GM19468 (cell line): Measurements from ENCODE around the gene LENG1.

Experiments used
- ATAC-seq: cut with Tn5 transposase; IDR thresholded peaks from one replicate; pipeline ENCODE4 v1.9.1; 2021; ENCODE audit warnings: mild to moderate bottlenecking, moderate library complexity, moderate number of reproducible peaks; ENCODE audit not compliant: unreplicated experiment; ENCODE audit errors: extremely low read depth

LENG1 gene

DNA sequence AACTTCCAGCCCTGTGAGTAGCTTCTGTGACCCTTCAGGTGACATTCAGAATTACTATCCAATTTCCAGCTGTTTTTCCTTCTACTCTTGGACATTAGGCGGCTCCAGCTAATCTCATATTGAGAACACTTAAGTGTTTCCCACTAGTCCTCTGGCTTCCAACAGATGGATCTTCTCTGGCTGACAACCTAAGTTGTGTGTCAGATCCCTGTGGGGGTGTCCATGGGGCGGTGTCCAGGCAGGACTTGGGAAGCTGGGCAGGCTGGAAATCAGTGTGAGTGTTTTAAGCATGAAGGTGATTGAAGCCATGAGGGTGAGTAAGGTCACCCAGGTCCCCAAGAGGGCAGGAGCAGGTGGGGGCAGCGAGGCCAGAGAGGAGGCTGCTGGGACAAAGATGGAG is 11.8 kb downstream of the LENG1 start:
- no peak for ATAC-seq

DNA sequence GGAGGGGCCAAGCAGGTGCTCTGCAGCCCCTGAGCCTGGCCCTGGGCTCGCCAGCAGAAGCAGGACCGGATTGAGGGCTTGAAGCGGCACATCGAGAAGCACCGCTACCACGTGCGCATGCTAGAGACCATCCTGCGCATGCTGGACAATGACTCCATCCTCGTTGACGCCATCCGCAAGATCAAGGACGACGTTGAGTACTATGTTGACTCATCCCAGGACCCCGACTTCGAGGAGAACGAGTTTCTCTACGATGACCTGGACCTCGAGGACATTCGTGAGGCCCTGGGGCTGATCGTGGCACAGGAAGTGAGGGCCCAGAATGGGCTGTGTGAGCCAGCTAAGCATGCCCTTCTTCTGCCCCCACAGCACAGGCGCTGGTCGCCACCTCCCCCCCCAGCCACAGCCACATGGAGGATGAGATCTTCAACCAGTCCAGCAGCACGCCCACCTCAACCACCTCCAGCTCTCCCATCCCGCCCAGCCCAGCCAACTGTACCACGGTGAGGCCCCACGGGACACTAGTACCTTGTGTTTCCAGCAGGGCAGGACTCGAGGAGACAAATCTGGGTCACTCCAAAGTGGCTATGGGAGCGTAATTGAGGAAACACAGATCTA is 13.9 kb downstream of the LENG1 start:
- no peak for ATAC-seq

DNA sequence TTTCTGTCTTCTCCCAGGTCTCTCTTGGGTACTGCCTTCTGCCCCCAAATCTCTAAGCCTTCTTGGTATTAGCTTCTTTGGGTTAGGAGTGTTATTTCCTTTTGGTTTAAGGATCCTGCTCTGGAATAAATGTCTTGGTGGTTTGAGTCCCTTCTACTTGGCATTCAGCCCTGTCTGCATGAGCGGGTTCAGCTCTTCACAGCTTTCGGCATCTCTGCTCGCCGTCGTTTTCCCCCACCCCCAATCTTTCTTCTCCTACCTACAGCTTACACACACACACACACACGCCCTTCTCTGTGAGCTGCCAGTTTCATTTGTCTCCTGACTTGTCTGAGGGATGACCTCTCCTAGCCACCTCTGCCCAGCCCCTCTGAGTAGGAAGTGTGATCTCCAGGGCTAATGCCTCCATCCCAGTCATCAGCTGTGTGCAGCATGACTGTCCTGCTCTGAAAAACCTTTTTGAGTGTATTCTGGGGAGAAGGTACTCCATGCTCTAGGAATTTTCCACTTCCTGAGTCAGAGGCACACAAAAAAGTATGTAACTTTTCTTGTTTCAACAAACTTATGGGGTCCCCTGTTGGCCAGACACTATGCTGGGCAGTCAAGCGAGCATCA is 17.2 kb downstream of the LENG1 start:
- ATAC-seq: no peak

DNA sequence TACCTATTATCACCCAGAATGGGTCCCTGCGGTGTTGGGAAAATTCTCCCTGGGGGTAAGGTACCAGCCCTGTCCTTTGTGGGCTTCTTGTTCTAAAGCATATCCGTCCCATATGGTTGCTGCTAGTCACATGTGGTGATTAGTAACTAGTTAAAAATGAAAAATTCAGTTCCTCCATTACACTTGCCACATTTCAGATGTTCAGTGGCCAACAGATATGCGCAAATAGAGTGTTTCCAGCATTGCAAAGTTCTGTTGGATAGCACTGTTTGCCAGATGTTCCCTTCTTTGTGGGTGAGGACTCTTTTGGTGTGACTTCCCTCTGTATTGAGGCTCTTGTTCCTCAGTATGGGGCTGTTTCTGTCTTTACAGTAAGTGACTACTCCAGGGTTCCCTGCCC is 18.2 kb downstream of the LENG1 start:
- ATAC-seq: no peak

DNA sequence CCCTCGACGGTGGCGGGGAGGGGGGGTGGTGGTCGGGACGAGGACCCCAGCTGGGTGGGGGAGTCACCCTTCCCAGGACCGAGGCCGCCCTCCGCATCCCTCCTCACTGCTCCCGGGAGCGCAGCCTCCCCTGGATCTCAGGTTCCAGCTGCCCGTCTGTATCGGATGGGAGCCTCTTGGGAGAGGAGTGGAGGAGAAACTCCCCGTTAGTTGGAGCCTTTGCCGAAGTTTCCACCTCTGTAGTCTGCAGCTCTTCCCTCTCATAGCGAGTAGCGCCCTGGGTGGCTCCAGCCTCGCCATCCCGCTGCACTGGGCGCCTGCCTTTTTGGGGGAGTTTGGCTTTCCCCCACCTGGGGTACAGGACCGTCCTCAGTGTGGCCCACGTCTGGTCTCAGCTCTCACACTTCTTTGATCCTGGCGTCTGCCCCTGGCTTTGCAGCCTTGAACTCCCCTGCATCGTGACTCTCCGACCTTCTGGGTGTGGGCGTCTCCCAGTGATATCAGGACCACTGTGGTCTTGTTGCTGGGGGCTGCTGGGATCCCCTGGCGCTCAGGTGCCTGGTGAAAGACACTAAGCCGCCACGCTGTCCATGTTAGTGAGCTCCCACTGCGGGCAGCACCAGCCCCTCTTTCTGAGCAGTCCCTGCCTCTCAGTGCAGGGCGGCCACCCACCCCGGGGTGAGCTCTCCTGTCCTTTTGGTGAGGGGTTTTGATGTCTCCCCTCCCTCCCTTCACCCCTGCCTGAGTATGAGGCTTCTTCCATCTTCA is 20.8 kb downstream of the LENG1 start:
- no peak for ATAC-seq

DNA sequence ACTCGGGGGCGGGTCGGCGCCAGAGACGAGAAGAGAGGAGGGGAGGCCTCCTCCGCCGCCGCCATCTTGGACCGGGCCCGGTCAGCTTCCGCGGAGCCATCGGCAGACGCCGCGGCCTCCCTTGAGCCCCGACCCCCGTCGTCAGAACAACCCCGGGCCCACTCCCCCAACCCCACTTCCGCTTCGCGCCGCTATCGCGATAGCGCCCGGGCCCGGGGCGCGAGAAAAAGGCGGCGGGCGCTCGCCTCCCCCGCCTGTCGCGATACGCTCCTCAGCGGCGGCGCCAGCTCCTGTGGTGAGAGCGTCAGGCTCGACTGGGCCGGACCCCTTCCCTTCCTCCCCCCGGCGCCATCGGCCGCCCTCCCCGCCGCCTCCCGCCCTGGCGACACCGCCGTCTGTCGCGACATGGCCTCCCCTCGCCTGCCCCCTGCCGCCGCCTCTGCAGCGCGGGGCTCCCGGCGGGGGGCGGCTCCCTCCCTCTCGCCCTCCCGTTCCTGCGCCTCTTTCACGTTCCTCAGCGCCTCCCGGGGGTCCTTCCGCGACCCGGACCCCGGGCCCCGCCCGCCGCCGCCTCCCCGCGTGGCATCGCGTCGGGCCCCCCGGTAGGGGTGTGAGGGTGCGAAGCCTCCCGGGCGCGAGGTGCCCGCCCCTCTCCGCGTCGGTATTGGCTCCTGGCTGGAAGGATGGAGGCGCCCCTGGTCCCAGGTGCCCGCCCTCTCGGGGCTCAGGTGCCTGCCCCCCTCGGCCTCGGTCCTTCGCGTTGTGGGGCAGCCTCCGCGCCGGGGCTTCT is 21.6 kb downstream of the LENG1 start, which contains the start of gene CNOT3:
CNOT3 (plus strand) TSS at position 64 of the 790 bp plus-strand sequence. CDS start 5,217 bp downstream, outside the sequence.
- no peak for ATAC-seq

DNA sequence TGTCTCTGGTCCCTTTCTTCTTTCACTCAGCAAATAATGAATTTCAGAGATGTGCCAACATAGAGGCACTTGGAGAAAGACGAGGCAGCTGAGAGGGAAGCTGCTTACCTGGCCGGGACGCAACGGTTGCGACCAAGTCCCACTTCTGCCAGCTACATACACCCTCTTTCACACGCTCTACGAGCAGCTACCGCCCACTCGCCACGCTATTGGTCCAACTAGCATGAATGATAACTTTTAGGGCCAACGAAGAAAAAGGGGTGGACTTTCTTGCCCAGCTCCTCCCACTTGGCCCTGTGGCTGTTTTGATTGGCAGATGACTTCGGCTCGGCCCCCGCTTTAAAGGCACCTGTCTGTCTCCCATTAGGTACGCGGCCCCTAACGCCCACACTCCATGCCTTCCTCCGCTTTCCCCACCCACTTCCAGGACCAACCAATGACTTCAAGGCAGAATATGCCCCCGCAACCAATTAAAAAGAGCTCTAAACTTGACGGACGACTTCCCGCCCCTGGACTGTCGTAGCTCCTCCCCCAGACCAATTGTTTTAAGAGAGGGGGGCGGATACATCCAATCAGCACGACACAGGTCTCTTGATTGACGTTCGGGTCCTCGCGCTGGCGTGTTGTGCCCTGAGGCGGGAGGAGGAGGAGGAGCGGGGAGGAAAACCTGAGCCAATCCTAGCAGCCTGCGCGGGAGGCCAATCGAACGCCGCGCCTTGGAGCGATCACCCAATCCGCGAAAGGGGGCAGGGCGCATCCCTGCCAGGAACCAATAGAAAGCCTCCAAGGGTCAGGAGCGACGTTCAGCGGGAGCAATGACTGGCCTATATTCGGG is 22.4 kb downstream of the LENG1 start:
- peak; percentile 68 for ATAC-seq

DNA sequence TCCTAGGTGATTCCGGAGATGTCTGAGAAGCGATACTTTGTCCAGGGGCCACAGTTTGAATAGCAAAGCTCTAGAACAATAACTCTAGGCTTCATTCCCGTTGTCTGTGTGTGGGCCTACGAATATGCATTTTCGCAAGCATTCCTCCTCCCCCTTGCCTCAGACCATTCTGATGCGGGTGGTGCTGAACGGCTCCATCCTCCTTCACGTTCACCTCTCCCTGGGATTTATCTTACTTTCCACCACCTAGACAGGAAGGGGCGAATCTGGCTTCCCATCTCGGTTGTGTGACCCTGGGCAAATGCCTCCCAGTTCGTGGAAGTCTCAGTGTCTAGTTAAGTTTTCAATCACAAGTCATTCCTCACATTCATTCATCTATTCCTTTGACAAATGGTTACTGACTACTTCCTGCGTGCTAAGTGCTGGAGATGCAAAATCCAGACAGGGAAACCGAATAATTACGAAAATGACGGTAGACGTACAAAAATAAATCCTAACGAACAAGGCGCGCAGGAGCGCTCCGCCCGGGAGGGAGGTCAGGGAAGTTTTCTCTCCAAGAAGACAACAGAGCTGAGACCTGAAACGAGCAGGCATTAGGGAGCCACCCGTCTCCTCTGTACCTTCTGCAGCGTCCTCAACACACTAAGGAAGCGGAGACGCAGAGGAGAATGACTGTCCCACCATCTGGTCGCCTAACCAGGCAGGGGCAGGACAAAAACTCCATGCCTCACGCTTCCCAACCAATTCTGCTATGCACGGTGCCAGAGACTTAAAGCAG is 23.2 kb downstream of the LENG1 start:
- no peak for ATAC-seq

DNA sequence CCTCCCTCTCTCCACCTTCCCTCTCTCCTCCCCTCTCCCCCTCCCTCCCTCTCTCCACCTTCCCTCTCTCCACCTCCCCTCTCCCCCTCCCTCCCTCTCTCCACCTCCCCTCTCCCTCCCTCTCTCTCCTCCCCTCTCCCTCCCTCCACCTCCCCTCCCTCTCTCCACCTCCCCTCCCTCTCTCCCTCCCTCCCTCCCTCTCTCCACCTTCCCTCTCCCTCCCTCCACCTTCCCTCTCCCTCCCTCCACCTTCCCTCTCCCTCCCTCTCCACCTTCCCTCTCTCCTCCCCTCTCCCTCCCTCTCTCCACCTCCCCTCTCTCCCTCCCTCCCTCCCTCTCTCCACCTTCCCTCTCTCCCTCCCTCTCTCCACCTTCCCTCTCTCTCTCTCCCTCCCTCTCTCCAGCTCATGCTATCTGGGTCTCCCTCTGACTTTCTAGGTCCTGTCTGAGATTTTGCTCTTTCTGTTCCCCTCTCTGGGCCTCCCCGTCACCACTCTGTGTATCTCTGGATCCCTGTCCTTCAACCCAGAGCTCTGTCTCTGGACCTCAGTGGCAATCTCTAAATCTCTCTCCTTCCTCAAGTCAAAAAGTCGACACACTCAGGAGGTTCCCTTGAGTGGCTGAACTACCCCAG is 25.4 kb downstream of the LENG1 start:
- ATAC-seq: no peak

DNA sequence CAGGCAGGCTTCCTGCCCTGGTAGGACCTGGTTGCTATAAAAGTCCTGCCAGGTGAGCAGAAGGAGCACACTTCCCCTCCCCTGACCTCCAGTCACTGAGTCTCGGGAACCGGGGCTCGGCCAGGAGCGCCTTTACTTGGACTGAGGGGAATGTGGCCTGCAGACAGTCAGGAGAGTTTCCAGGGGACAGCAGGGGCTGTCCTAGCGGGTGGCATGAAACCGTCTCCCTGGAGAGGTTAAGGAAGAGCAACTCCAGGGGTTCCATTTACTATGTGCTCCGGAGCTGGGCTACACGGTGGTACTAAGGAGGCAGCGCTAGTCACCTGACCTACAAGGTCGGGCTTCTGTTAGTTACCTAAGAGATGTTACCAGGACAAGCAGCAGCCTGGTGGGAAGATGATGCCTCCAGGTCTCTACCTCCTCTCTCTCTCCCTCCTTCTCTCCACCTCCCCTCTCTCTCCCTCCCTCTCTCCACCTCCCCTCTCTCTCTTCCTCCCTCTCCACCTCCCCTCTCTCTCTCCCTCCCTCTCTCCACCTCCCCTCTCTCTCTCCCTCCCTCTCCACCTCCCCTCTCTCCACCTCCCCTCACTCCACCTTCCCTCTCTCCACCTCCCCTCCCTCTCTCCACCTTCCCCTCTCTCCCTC is 26.1 kb downstream of the LENG1 start:
- no peak for ATAC-seq

DNA sequence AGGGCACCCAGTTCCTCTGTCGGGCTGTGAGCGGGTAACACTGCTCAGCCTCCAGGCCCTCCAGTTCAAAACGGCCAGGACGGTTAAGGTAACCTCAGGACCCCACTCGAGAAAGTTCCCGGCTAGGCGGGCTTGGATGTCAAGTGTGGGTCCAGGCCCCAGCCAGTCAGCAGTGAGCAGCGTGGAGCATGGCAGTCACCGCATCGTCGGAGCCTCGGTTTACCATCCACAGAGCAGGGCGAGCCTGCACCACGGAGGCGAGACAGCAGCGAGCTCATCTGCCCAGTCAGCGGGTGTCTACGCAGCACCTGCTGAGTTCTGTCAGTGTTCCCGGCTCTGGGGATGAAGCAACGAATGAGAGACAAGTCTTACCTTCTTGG is 29.9 kb downstream of the LENG1 start:
- no peak for ATAC-seq

DNA sequence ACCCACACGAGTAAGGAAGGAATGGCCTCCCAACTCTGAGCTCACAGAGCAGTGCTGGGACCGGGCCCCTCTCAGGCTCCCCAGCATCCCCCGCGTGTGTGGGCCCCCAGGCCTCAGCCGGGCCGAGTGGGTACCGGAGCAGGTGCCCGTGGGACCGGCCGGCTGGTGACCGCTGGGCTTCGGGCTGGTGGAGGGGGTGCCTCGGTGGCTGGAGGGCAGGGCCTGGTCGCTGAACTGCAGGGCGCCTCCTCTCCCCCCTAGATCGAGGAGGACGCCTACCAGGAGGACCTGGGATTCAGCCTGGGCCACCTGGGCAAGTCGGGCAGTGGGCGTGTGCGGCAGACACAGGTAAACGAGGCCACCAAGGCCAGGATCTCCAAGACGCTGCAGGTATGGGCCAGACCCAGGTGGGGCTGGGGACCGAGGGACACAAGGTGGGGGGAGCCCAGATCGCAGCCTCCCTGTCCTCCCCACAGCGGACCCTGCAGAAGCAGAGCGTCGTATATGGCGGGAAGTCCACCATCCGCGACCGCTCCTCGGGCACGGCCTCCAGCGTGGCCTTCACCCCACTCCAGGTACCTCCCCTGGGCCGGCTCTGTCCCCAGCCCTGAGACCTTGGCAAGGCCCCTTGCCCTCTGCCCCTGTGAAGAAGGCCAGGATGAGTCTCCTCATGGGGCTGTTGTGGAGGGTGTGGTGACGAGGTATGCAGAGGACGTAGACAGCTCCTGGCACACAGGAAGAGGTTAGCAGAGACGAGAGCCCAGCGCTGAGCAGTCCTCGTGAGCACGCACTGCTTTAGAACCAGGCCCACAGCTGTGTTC is 30.5 kb downstream of the LENG1 start:
- no peak for ATAC-seq

DNA sequence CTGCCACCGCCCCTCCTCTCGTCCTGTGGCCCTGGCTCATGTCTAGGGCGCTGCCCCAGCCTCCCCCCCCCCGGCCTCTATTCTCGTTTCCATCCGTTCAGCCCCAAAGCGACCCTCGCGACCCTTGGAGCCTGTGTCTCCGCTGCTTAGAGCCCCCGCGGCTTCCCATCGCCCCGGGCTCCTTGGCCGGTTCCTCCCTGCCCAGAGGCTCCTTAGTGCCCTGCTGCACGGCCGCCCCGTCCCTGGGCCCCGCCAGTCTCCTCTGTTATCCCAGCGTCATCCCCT is 31.1 kb downstream of the LENG1 start:
- ATAC-seq: no peak

DNA sequence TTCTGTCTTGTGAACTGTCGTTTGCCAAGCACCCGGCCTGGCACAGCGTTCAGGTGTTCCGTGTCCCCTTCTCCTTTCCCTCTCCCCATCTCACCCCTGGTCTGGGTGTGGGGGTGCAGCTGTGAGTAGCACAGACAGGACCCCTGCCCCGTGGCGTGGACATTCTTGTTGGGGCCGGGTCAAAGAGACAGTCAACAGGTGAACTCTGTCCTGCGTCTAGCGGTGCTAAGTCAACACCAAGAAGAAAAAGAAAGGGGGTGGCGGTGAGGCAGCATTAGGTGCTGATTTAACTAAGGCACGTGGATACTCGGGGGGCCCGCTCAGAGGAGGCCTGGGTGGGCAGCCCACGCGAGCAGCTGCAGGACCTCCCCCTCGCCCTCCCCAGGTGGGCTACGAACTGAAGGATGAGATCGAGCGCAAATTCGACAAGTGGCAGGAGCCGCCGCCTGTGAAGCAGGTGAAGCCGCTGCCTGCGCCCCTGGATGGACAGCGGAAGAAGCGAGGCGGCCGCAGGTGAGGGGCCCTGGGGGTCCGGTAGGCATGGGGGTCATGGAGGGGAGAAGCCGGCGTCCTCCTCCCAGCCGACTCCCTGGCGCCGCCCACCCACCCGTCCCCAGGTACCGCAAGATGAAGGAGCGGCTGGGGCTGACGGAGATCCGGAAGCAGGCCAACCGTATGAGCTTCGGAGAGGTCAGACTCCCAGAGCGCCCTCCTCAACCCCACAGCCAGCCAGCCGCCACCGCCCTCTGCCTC is 31.7 kb downstream of the LENG1 start:
- ATAC-seq: no peak

DNA sequence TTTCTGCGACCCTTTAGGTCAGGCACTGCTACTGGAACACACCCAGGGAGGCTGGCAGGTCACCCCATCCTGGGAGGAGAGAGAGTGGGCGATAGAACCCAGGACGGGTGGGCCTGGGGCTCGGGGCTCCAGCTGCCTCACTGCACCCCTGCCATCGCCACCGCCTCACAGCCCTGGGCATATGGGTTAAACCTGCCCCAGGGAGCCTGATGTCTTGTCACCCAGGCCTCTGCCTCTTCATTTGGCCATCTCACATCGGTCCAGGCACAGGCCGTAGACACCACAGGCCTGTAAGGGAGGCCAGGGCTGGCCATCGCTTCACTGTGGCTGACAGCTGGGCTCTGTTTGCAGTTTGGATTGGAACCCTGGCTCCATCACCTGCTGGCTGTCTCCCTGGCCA is 33.8 kb downstream of the LENG1 start:
- ATAC-seq: no peak

DNA sequence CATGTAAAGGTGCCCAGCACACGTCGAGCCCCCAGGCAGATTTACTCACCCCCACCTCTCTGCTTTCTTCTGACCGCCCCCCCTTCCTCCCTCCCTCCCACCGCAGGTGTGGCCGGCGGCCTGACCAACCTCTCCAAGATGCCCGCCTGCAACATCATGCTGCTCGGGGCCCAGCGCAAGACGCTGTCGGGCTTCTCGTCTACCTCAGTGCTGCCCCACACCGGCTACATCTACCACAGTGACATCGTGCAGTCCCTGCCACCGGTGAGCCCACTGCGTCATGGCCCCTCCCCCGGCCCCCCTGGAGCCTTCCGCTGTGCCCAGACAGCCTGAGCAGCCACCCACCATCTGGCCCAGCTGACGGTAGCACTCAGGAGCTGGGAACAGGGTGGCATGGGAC is 35.1 kb downstream of the LENG1 start:
- ATAC-seq: no peak

DNA sequence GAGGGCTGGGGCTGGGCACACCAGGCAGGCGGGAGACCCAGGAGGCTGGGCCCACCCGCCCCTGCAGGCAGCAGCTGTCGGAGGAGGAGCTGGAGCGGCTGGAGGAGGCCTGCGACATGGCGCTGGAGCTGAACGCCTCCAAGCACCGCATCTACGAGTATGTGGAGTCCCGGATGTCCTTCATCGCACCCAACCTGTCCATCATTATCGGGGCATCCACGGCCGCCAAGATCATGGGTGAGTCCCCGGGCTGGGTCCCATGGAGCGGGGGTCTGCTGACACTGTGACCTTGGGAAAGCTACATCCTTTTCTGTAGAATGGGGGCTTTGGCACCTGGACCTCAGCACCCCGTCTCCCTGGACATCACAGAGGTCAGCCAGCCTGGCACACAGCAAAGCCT is 35.8 kb downstream of the LENG1 start:
- no peak for ATAC-seq
